H9 (cell line): ENCODE measurements around the gene ARHGAP26. TPM values are rescaled to one million over a fixed set of nuclear protein-coding genes. Genes with fewer than 3 reads are reported as not detected.

ENCODE experiments used
- DNase-seq: peaks from one replicate; pipeline ENCODE4 v3.0.0-alpha.2; 2017
- H2AFZ ChIP-seq: one replicate; pipeline ENCODE4 v1.6.1; 2013; ENCODE audit warnings: mild to moderate bottlenecking, low read length, control low read depth, moderate library complexity
- H2AK5ac ChIP-seq: 2 replicates; pipeline ENCODE4 v1.6.1; 2013; ENCODE audit warnings: low read length, control low read depth, mixed read lengths; ENCODE audit not compliant: insufficient read length
- H2BK120ac ChIP-seq: one replicate; pipeline ENCODE4 v1.6.1; 2013; ENCODE audit warnings: low read depth, mild to moderate bottlenecking, low read length, control low read depth, inconsistent platforms; ENCODE audit not compliant: poor library complexity, severe bottlenecking
- H2BK12ac ChIP-seq: 2 replicates; pipeline ENCODE4 v1.6.1; 2013; ENCODE audit warnings: low read length, control low read depth, mixed read lengths, low read depth; ENCODE audit not compliant: insufficient read length
- H2BK15ac ChIP-seq: 2 replicates; pipeline ENCODE4 v1.6.1; 2013; ENCODE audit warnings: low read depth, low read length, control low read depth
- H2BK20ac ChIP-seq: one replicate; pipeline ENCODE4 v1.6.1; 2013; ENCODE audit warnings: low read depth, mild to moderate bottlenecking, low read length, control low read depth, inconsistent platforms; ENCODE audit not compliant: poor library complexity, severe bottlenecking
- H2BK5ac ChIP-seq: 2 replicates; pipeline ENCODE4 v1.6.1; 2013; ENCODE audit warnings: low read length, control low read depth, mixed read lengths; ENCODE audit not compliant: insufficient read length
- H3K14ac ChIP-seq: 2 replicates; pipeline ENCODE4 v1.6.1; 2013; ENCODE audit warnings: low read length, control low read depth; ENCODE audit not compliant: insufficient read depth
- H3K18ac ChIP-seq: 2 replicates; pipeline ENCODE4 v1.6.1; 2013; ENCODE audit warnings: low read depth, mild to moderate bottlenecking, mixed read lengths, low read length, control low read depth; ENCODE audit not compliant: insufficient read length
- H3K23ac ChIP-seq: 2 replicates; pipeline ENCODE4 v1.6.1; 2013; ENCODE audit warnings: low read length, control low read depth, mixed read lengths, low read depth; ENCODE audit not compliant: insufficient read length
- H3K23me2 ChIP-seq: 2 replicates; pipeline ENCODE4 v1.6.1; 2013; ENCODE audit warnings: low read depth, mild to moderate bottlenecking, mixed read lengths, low read length, control low read depth; ENCODE audit not compliant: insufficient read length, poor library complexity, severe bottlenecking
- H3K27ac ChIP-seq: 2 replicates; pipeline ENCODE4 v1.5.1; 2013; ENCODE audit warnings: low read length, control low read depth, mixed read lengths, low read depth; ENCODE audit not compliant: insufficient read length
- H3K27me3 ChIP-seq: 2 replicates; pipeline ENCODE4 v1.6.1; 2013; ENCODE audit warnings: low read length, control low read depth, inconsistent platforms; ENCODE audit not compliant: insufficient read depth
- H3K4ac ChIP-seq: 2 replicates; pipeline ENCODE4 v1.6.1; 2013; ENCODE audit warnings: low read depth, mild to moderate bottlenecking, control low read depth, inconsistent platforms, low read length, moderate library complexity
- H3K4me1 ChIP-seq: 2 replicates; pipeline ENCODE4 v1.6.1; 2013; ENCODE audit warnings: low read length, control low read depth, inconsistent platforms; ENCODE audit not compliant: insufficient read depth
- H3K4me2 ChIP-seq: 2 replicates; pipeline ENCODE4 v1.6.1; 2013; ENCODE audit warnings: low read length, control low read depth, mixed read lengths; ENCODE audit not compliant: insufficient read length, insufficient read depth
- H3K56ac ChIP-seq: 2 replicates; pipeline ENCODE4 v1.6.1; 2013; ENCODE audit warnings: low read depth, mild to moderate bottlenecking, mixed read lengths, low read length, control low read depth; ENCODE audit not compliant: insufficient read length
- H3K79me1 ChIP-seq: 2 replicates; pipeline ENCODE4 v1.6.1; 2013; ENCODE audit warnings: low read depth, mild to moderate bottlenecking, moderate library complexity, low read length, control low read depth, inconsistent platforms; ENCODE audit not compliant: insufficient read depth, poor library complexity, severe bottlenecking
- H3K79me2 ChIP-seq: 2 replicates; pipeline ENCODE4 v1.6.1; 2013; ENCODE audit warnings: low read length, control low read depth, inconsistent platforms; ENCODE audit not compliant: insufficient read depth
- H3K9ac ChIP-seq: 2 replicates; pipeline ENCODE4 v1.6.1; 2013; ENCODE audit warnings: low read length, control low read depth, mixed read lengths; ENCODE audit not compliant: insufficient read length; ENCODE audit errors: extremely low read depth
- H3K9me3 ChIP-seq: one replicate; pipeline ENCODE4 v1.6.1; 2013; ENCODE audit warnings: low read depth, low read length, inconsistent platforms; ENCODE audit not compliant: control insufficient read depth
- H3T11ph ChIP-seq: one replicate; pipeline ENCODE4 v1.6.1; 2013; ENCODE audit warnings: mild to moderate bottlenecking, low read length, control low read depth, inconsistent platforms
- H4K20me1 ChIP-seq: one replicate; pipeline ENCODE4 v1.6.1; 2013; ENCODE audit not compliant: control insufficient read depth, insufficient read length, insufficient read depth
- H4K5ac ChIP-seq: 2 replicates; pipeline ENCODE4 v1.6.1; 2013; ENCODE audit warnings: low read depth, mild to moderate bottlenecking, mixed read lengths, low read length, control low read depth; ENCODE audit not compliant: insufficient read length
- H4K8ac ChIP-seq: replicated peaks from 2 replicates; pipeline ENCODE4 v1.6.1; 2013; ENCODE audit warnings: low read length, control low read depth, mixed read lengths, low read depth; ENCODE audit not compliant: insufficient read length
- H4K91ac ChIP-seq: 2 replicates; pipeline ENCODE4 v1.6.1; 2013; ENCODE audit warnings: low read depth, mild to moderate bottlenecking, moderate library complexity, mixed read lengths, low read length, control low read depth; ENCODE audit not compliant: insufficient read length
- H3K27ac Mint-ChIP-seq, 3 experiments: 2 replicates in 2 of 3; 3 replicates in 1 of 3; pipeline ENCODE4 v1.8.0; 2020 to 2021; ENCODE audit warnings: mixed read lengths in 3 of 3, mild to moderate bottlenecking in 1 of 3, moderate library complexity in 1 of 3
- H3K27me3 Mint-ChIP-seq: 2 replicates; pipeline ENCODE4 v1.8.0; 2021; ENCODE audit warnings: low read depth, mild to moderate bottlenecking, moderate library complexity, mixed read lengths
- H3K36me3 Mint-ChIP-seq, 3 experiments: 2 replicates in 2 of 3; 3 replicates in 1 of 3; pipeline ENCODE4 v1.8.0; 2020 to 2021; ENCODE audit warnings: low read depth in 3 of 3, mixed read lengths in 3 of 3; ENCODE audit not compliant: insufficient read depth in 1 of 3
- H3K4me1 Mint-ChIP-seq, 2 experiments: 2 replicates each; pipeline ENCODE4 v1.8.0; 2020; ENCODE audit warnings: mixed read lengths in 2 of 2
- H3K4me3 Mint-ChIP-seq, 2 experiments: 2 replicates in 1 of 2; 3 replicates in 1 of 2; pipeline ENCODE4 v1.8.0; 2020 to 2021; ENCODE audit warnings: mild to moderate bottlenecking in 2 of 2, mixed read lengths in 2 of 2, moderate library complexity in 1 of 2
- H3K9me3 Mint-ChIP-seq, 2 experiments: 2 replicates in 1 of 2; 3 replicates in 1 of 2; pipeline ENCODE4 v1.8.0; 2020; ENCODE audit warnings: mild to moderate bottlenecking in 2 of 2, mixed read lengths in 2 of 2, moderate library complexity in 1 of 2
- CTCF ChIP-seq: fragments of 200-600 bp; sonication (generic); conservative IDR thresholded peaks from 3 replicates; pipeline ENCODE4 v1.8.0; 2021; ENCODE audit warnings: antibody characterized with exemption, mild to moderate bottlenecking
- WGBS: extraction: QIAGEN DNeasy Blood & Tissue Kit; methylation state at CpG from one replicate; pipeline ENCODE4 v1.1.7; 2013; ENCODE audit warnings: missing lambda C conversion rate, low lambda C conversion rate, mixed read lengths; ENCODE audit not compliant: insufficient read length; ENCODE audit errors: extremely low coverage; 5-methylcytosine and 5-hydroxymethylcytosine counted together
- total RNA-seq: library from RNA; stranded (reverse); gene quantifications from 2 replicates; pipeline ENCODE4 v1.2.1, GENCODE V29; 2021

The ARHGAP26 gene
- total RNA-seq, 1 experiment from 2014 or later, result 13.8 TPM

DNA sequence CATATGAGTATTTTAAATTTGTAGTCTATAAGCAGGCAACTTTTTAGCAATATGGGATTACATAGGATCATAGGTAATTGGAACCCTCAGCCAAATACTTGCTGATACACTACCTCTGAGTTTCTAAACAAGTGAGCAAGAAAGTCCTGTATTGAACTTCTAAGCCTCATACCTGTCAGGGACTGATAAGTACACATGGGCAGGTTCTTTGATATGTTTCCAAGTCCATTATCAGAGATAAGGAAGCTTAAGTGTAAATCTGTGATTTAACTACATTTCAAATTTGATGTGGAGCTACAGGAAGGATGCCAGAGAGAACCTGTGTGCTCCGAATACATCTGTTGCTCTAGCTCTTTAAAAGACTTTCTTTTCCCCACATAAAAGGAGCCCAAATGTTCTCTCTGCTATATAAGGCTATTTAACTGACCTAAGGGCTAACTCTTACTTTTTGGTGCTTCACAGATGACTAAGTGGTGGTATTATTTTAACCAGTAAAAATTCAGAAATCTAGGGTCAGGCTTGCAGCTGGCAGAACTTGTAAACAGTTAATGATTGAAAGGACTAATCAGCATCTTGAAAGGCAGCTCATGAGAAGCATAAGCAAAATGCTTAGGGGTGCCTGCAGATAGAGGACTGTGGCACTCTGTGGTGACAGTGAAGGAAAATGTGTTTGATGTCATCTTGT lies 404.7 kb downstream of the ARHGAP26 start:
- H3K9me3 ChIP-seq, result no peaks in the 10 kb centered on the region
- no peaks in the 10 kb centered on the region for H3K23me2 ChIP-seq
- no peak overlapping the region for H3K23ac ChIP-seq
- no peak overlapping the region for H3K56ac ChIP-seq
- Mint-ChIP-seq H3K4me3 (no peak overlapping the region), H3K9me3 (no peaks in the 10 kb centered on the region), H3K36me3 (no peaks in the 10 kb centered on the region), H3K27me3 (no peaks in the 10 kb centered on the region), H3K27ac (no peak overlapping the region), H3K4me1 (peaks cover 35 to 39% of the 10 kb centered on the region in 2 experiments)
- H3T11ph ChIP-seq, result no peak overlapping the region
- no peak overlapping the region for H2AFZ ChIP-seq
- TF ChIP-seq CTCF, result no peak
- H3K9ac ChIP-seq, result no peak overlapping the region
- no peak for DNase-seq
- no peak overlapping the region for H2BK15ac ChIP-seq
- no peak overlapping the region for H3K27ac ChIP-seq
- H2AK5ac ChIP-seq, result no peak overlapping the region
- H3K14ac ChIP-seq, result no peak overlapping the region
- WGBS, result no CpG with 5 or more reads among the region's 1 CpG
- no peak overlapping the region for H4K91ac ChIP-seq
- H3K79me1 ChIP-seq, result no peaks in the 10 kb centered on the region
- H4K5ac ChIP-seq, result no peak overlapping the region
- no peaks in the 10 kb centered on the region for H3K27me3 ChIP-seq
- no peak overlapping the region for H2BK20ac ChIP-seq
- H4K20me1 ChIP-seq, result no peaks in the 10 kb centered on the region
- H2BK120ac ChIP-seq, result no peak overlapping the region
- H3K4ac ChIP-seq, result no peak overlapping the region
- no peak overlapping the region for H4K8ac ChIP-seq
- H2BK12ac ChIP-seq, result no peak overlapping the region
- no peaks in the 10 kb centered on the region for H3K79me2 ChIP-seq
- no peak overlapping the region for H2BK5ac ChIP-seq
- no peak overlapping the region for H3K18ac ChIP-seq
- H3K4me1 ChIP-seq, result peaks cover 2% of the 10 kb centered on the region; the same call in 1 of the 2 replicates
- no peak overlapping the region for H3K4me2 ChIP-seq
